OCI-LY3 (cell line): ENCODE data around the gene CDC42BPA.

Experiments
- EZH2phosphoT487 ChIP-seq: fragments of 200-600 bp; shearing (Covaris generic); IDR thresholded peaks from 2 replicates; pipeline ENCODE4 v1.6.1; 2018; ENCODE audit warnings: antibody characterized with exemption, mixed run types, low read depth
- TF ChIP-seq, protein P1 (sequence below): fragments of 200-600, 300-600 bp; sonication (generic); IDR thresholded peaks from 2 replicates; pipeline ENCODE4 v1.5.1; 2014; ENCODE audit warnings: antibody characterized with exemption, low read length, low read depth

DNA sequence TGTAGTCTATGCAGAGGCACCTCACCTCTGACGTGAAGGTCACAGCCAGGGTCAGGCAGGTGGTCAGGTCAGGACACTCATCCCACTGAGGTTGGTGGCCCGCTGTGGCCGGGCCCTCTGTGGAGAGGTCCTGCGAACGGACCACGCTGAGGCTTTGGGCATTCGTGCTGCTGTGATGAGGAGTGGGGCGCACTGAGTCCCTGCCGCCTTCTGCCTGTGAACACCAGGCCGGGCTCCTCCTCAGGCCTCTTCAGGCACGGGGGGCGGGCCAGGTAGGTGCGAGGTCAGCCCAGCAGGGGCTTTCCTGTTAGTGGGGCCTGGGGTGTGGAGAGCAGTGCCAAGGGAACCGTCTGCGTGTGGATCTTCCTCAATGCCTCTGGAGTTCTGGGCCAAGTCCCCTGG is 339.2 kb downstream of the CDC42BPA start:
- TF ChIP-seq, protein P1, sequence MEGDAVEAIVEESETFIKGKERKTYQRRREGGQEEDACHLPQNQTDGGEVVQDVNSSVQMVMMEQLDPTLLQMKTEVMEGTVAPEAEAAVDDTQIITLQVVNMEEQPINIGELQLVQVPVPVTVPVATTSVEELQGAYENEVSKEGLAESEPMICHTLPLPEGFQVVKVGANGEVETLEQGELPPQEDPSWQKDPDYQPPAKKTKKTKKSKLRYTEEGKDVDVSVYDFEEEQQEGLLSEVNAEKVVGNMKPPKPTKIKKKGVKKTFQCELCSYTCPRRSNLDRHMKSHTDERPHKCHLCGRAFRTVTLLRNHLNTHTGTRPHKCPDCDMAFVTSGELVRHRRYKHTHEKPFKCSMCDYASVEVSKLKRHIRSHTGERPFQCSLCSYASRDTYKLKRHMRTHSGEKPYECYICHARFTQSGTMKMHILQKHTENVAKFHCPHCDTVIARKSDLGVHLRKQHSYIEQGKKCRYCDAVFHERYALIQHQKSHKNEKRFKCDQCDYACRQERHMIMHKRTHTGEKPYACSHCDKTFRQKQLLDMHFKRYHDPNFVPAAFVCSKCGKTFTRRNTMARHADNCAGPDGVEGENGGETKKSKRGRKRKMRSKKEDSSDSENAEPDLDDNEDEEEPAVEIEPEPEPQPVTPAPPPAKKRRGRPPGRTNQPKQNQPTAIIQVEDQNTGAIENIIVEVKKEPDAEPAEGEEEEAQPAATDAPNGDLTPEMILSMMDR, result no peak
- no peak for TF ChIP-seq EZH2phosphoT487
